Measurements from ENCODE around the gene NDST1.

NDST1 gene

DNA sequence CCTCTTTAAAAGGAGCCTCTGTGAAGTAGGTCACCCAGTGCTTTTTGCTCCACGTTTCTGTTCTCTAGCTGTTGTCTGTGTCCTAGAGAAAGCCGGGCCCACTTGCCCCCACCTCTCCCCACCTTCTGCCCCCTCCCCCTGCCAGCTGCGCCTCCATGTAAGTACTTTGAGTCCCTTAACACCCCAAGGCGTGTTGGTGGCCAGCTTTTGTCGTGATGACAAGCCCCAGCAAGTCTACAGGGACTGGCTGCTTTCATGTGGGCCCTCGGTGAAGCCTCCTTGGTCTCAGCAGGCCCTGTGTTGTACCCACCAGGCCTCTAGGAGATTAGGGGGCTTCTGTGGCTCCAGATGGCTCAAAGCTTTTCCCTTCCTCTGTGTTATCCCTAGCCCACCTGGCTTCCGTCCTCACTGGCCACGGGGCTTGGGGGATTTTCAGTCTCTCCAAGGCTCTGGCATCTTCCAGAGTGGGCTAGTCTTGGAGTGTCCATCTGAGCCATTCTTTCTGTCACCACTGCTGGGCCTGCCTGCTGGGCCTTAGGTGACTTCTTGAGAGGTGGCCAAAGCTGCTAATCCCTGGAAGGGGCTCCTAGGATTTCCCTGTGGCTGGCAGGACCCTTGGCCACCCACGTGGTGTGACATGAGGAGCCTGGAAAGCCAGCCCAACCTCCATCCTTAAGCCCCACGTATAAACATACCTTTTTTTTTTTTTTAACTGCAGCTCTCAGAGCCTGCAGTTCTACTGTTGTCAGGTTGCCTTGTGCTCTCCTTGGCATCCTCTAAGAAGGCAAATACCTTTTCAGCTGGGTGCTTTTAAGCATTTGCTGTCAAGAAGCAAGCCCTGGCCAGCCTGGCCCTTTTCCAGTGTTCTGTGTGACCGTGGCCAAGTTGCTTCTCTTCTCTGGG, 1.1 kb upstream of the NDST1 start:
- no peaks in the 10 kb centered on the region for H3K36me3 ChIP-seq (ENCODE audit: control insufficient read depth, insufficient read depth, low read length)
- H3K9me3 ChIP-seq (ENCODE audit: control insufficient read depth, insufficient read depth, low read length) = no peaks in the 10 kb centered on the region
- no peak overlapping the region for H3K4me3 ChIP-seq (ENCODE audit: low read length)
- no peaks in the 10 kb centered on the region for H3K27me3 ChIP-seq (ENCODE audit: control insufficient read depth, insufficient read depth, low read length)
- H3K4me1 ChIP-seq (ENCODE audit: control insufficient read depth, insufficient read depth, low read length) = peaks cover 23% of the 10 kb centered on the region
- WGBS (ENCODE audit: insufficient coverage, insufficient read length) = no CpG with 5 or more reads among the region's 11 CpGs
- DNase-seq (ENCODE audit: low read depth, low spot score) = no peak
- H3K27ac ChIP-seq (ENCODE audit: low read length) = no peak overlapping the region

DNA sequence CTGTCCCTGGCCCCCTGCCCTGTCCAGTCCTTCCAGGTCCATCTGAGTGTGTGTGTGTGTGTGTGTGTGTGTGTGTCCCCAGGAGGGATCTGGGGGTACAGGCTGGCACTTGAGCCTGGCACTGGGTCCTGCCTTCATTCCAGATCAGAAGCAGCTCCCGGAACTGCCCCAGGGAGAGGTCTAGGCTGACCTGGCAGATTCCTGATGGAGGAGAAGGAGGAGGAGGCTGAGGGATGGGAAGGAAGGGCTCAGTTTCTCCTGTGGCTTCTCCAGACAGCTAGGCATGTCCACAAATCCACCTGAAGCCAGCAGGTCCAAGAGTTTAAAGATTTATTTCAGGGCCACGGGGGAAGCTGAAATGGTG, 328 bp downstream of the NDST1 start:
- no CpG with 5 or more reads among the region's 2 CpGs for WGBS (ENCODE audit: insufficient coverage, insufficient read length)
- Histone ChIP-seq H3K27ac (ENCODE audit: low read length) (no peak overlapping the region), H3K9me3 (ENCODE audit: control insufficient read depth, insufficient read depth, low read length) (no peaks in the 10 kb centered on the region), H3K27me3 (ENCODE audit: control insufficient read depth, insufficient read depth, low read length) (no peaks in the 10 kb centered on the region), H3K36me3 (ENCODE audit: control insufficient read depth, insufficient read depth, low read length) (no peaks in the 10 kb centered on the region), H3K4me1 (ENCODE audit: control insufficient read depth, insufficient read depth, low read length) (peaks cover 26% of the 10 kb centered on the region), H3K4me3 (ENCODE audit: low read length) (no peak overlapping the region)
- DNase-seq (ENCODE audit: low read depth, low spot score) = no peak

DNA sequence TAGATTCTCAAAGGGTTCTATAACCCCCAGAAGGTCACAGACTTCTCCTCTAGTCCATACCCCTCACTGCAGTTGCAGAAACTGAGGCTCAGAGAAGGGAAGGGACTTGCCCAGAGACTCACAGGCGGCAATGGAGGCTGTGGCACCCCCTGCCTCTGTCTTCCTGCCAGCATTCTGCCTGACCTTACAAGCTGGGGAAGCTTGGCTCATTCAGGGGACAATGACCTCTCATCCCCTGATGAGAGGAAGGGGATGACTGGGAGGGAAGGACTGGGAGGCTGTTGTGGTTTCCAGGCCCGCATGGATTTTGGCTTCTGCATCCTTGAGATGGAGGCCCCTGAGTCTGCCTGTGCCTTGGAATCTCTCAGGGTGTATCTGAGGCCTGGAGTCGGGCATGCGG, 897 bp downstream of the NDST1 start:
- no CpG with 5 or more reads among the region's 4 CpGs for WGBS (ENCODE audit: insufficient coverage, insufficient read length)
- no peak for DNase-seq (ENCODE audit: low read depth, low spot score)
- H3K36me3 ChIP-seq (ENCODE audit: control insufficient read depth, insufficient read depth, low read length) = no peaks in the 10 kb centered on the region
- H3K27me3 ChIP-seq (ENCODE audit: control insufficient read depth, insufficient read depth, low read length) = no peaks in the 10 kb centered on the region
- no peak overlapping the region for H3K27ac ChIP-seq (ENCODE audit: low read length)
- H3K4me1 ChIP-seq (ENCODE audit: control insufficient read depth, insufficient read depth, low read length) = peaks cover 26% of the 10 kb centered on the region
- H3K4me3 ChIP-seq (ENCODE audit: low read length) = no peak overlapping the region
- H3K9me3 ChIP-seq (ENCODE audit: control insufficient read depth, insufficient read depth, low read length) = no peaks in the 10 kb centered on the region

DNA sequence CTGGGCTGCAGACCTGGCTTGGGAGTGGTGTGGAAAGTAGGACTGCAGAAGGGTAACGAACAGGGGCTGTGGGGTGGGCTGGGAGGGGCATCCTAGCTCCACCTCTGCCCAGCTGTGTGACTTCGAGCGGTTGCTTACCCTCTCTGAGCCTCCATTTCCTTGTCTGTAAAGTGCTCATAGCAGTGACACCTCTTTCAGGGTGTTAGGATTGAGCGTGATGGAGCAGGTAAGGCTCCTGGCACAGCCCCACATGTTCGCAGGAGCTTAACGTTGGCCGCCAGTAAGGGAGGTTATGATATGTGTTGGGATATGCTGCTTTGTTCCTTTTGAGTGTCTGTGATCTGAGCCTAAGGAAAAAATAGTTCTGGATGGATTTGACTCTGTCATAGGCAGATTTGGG, 2.1 kb downstream of the NDST1 start:
- no peak overlapping the region for H3K4me3 ChIP-seq (ENCODE audit: low read length)
- no peaks in the 10 kb centered on the region for H3K9me3 ChIP-seq (ENCODE audit: control insufficient read depth, insufficient read depth, low read length)
- no peaks in the 10 kb centered on the region for H3K36me3 ChIP-seq (ENCODE audit: control insufficient read depth, insufficient read depth, low read length)
- H3K27ac ChIP-seq (ENCODE audit: low read length) = no peak overlapping the region
- peaks cover 26% of the 10 kb centered on the region for H3K4me1 ChIP-seq (ENCODE audit: control insufficient read depth, insufficient read depth, low read length)
- WGBS (ENCODE audit: insufficient coverage, insufficient read length) = no CpG with 5 or more reads among the region's 7 CpGs
- H3K27me3 ChIP-seq (ENCODE audit: control insufficient read depth, insufficient read depth, low read length) = no peaks in the 10 kb centered on the region
- DNase-seq (ENCODE audit: low read depth, low spot score) = no peak

DNA sequence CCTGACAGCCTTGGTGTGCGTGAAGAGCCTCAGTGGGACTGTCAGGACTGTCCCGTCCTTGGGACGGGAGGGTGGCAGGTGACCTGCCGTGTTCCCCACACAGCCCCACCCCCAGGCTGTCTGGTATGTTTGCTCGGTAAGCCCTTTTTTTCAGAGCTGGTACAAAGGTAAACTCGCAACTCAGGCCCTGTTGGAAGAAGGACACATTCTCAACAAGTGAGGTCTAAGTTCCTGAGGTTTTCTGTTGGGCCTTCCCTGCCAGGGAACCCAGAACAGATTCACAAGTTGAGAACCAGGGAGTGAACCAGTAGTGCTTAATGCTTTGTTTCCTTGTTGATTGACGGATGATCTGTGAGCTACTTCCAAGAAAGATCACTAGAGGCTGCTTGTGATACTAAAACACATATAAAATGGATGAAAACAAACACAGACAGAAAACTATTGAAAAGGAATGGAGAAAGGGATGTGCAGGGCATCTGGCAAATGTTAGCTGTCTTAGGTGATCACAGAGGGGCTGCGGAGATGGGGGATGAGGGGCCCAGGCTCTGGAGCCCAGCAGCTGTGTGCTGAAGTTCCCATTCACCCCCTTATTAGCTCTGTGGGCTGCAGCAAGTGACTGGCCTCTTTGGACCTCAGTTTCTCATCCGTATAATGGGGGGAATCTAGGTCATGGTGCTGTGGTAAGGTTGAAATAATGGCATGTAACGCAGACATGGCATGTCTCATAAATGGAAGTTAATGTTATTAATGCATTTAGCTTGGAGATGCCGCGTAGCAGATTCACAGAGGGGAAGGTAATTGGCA, 2.7 kb downstream of the NDST1 start:
- no peaks in the 10 kb centered on the region for H3K9me3 ChIP-seq (ENCODE audit: control insufficient read depth, insufficient read depth, low read length)
- H3K4me1 ChIP-seq (ENCODE audit: control insufficient read depth, insufficient read depth, low read length) = peaks cover 26% of the 10 kb centered on the region
- H3K27me3 ChIP-seq (ENCODE audit: control insufficient read depth, insufficient read depth, low read length) = no peaks in the 10 kb centered on the region
- no peaks in the 10 kb centered on the region for H3K36me3 ChIP-seq (ENCODE audit: control insufficient read depth, insufficient read depth, low read length)
- no peak overlapping the region for H3K4me3 ChIP-seq (ENCODE audit: low read length)
- no CpG with 5 or more reads among the region's 12 CpGs for WGBS (ENCODE audit: insufficient coverage, insufficient read length)
- no peak for DNase-seq (ENCODE audit: low read depth, low spot score)
- no peak overlapping the region for H3K27ac ChIP-seq (ENCODE audit: low read length)

DNA sequence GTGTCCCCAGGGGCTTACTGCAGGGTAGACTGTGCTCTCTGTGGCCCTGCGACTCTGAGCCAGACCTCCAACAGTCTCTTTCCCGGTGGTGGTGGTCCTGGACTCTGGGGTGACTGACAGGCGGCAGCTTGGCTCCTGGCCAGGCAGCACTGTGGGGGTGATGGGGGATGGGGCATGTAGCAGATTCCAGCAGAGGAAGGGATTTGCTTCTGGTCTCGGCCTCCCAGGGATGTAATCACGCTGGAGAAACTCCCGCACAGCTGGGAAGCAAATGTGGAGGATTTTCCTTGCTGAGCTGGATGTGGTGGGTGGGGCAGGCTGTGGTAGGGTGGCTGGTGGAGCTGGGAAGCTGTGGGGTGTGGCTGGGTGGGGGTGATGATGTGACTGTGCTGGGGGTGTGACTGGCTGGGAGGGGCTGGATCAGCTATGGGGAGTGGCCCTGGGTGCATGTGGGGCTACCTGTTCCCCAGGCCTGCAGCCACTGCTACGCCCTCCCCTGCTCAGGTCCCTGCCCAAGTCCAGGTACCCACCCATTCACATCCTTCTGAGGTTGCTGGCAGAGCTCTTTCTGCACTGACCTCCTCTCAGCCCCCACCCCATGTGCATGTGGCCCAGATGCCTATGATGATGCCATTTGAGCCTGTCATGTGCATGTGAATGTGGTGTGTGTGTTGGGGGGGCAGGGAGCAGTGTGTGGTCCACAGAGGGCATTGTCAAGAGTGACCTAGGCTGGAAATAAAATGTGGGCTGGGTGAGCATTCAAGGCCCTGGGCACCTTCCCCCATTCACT, 3.8 kb downstream of the NDST1 start:
- Histone ChIP-seq H3K4me3 (ENCODE audit: low read length) (no peak overlapping the region), H3K27me3 (ENCODE audit: control insufficient read depth, insufficient read depth, low read length) (no peaks in the 10 kb centered on the region), H3K27ac (ENCODE audit: low read length) (no peak overlapping the region), H3K36me3 (ENCODE audit: control insufficient read depth, insufficient read depth, low read length) (no peaks in the 10 kb centered on the region), H3K4me1 (ENCODE audit: control insufficient read depth, insufficient read depth, low read length) (peaks cover 29% of the 10 kb centered on the region), H3K9me3 (ENCODE audit: control insufficient read depth, insufficient read depth, low read length) (no peaks in the 10 kb centered on the region)
- WGBS (ENCODE audit: insufficient coverage, insufficient read length) = no CpG with 5 or more reads among the region's 7 CpGs
- DNase-seq (ENCODE audit: low read depth, low spot score) = no peak

DNA sequence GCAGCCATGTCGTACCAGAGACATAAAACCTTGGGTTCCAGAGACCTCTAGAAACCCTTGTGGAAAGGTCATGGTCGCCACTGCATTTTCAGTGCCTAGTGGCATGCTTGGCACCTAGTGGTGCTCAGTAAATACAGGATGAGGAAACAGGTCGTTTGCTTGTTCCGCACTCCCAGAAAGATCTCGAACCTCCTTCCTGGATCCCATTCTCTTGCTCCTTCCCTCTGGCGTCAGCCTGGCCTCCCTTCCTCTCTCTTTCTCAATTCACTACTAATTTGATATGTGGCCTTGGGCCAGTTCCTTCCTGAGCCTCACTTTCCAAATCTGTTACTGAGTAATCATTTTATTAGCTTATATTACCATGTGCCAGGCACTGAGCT, 4.4 kb downstream of the NDST1 start:
- Histone ChIP-seq H3K9me3 (ENCODE audit: control insufficient read depth, insufficient read depth, low read length) (no peaks in the 10 kb centered on the region), H3K4me1 (ENCODE audit: control insufficient read depth, insufficient read depth, low read length) (peaks cover 29% of the 10 kb centered on the region), H3K36me3 (ENCODE audit: control insufficient read depth, insufficient read depth, low read length) (no peaks in the 10 kb centered on the region), H3K27ac (ENCODE audit: low read length) (no peak overlapping the region), H3K4me3 (ENCODE audit: low read length) (no peak overlapping the region), H3K27me3 (ENCODE audit: control insufficient read depth, insufficient read depth, low read length) (no peaks in the 10 kb centered on the region)
- no CpG with 5 or more reads among the region's 6 CpGs for WGBS (ENCODE audit: insufficient coverage, insufficient read length)
- DNase-seq (ENCODE audit: low read depth, low spot score) = no peak

DNA sequence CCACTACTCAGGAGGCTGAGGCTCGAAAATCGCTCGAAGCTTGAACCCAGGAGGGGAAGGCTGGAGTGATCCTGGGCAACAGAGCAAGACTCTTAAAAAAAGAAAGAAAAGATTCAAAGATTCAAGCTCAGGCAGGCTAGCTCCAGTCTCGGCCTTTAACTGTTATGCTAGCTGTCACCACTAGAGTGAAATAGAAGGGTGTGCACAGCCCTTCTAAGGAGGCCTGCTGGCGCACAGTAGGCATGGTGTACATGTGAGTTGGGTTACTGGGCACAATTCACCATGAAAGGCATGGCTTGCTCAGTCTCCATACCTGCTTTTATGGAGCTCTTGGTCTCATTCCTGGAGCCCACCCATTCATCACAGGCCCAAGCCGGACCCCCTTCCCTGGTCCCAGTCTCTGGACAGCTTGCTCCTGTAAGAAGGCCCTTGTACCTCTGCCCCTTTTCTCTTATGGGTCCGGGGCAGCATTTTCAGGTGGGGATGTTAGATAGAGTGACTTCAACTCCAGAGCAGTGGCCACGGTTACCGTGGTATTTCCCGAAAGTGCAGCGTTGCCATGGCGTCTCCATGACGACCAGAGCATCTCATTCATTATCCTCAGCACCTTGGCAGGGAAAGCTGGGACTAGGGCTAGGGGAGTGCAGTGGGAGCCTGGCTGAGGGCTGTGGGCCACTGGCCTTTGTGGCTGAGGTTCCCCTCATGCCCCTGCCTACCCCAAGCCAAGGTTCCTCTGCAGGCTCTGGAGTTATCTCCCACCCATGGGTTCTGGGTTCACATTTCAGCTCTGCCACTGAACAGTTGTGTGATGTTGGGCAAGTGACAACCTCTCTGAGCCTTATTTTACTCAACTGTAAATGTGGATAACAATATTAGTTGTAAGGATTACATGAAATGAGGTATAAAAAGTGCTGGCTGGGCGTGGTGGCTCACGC, 5.7 kb downstream of the NDST1 start:
- no peak overlapping the region for H3K4me3 ChIP-seq (ENCODE audit: low read length)
- no peaks in the 10 kb centered on the region for H3K9me3 ChIP-seq (ENCODE audit: control insufficient read depth, insufficient read depth, low read length)
- DNase-seq (ENCODE audit: low read depth, low spot score) = no peak
- H3K27ac ChIP-seq (ENCODE audit: low read length) = no peak overlapping the region
- H3K36me3 ChIP-seq (ENCODE audit: control insufficient read depth, insufficient read depth, low read length) = no peaks in the 10 kb centered on the region
- no CpG with 5 or more reads among the region's 15 CpGs for WGBS (ENCODE audit: insufficient coverage, insufficient read length)
- no peaks in the 10 kb centered on the region for H3K27me3 ChIP-seq (ENCODE audit: control insufficient read depth, insufficient read depth, low read length)
- peaks cover 27% of the 10 kb centered on the region for H3K4me1 ChIP-seq (ENCODE audit: control insufficient read depth, insufficient read depth, low read length)

DNA sequence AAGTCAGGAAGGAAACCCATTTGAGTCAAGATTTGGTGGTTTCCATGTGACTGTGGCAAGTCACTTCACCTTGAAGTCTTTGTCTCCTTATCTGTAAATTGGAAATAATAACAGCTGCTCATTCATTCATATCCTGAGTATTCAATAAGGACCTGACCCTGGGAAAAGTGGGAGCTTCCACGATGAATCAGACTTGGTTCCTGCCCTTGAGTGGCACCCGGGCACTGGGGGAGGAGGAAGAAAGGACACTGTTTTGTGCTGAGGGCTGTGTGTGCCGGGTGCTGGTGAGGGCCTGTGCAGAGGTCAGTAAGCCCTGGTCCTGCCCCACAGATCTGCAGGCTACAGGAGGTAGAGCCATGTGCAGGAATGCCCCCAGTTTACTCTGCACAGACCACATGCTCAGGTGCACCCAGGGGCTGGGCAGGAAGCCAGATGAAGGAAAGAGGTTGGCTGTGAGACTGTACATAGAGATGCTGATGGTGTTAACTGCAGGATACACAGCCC, 6.8 kb downstream of the NDST1 start:
- H3K27ac ChIP-seq (ENCODE audit: low read length) = no peak overlapping the region
- H3K9me3 ChIP-seq (ENCODE audit: control insufficient read depth, insufficient read depth, low read length) = no peaks in the 10 kb centered on the region
- no peak overlapping the region for H3K4me3 ChIP-seq (ENCODE audit: low read length)
- no peaks in the 10 kb centered on the region for H3K27me3 ChIP-seq (ENCODE audit: control insufficient read depth, insufficient read depth, low read length)
- peaks cover 22% of the 10 kb centered on the region for H3K4me1 ChIP-seq (ENCODE audit: control insufficient read depth, insufficient read depth, low read length)
- no CpG with 5 or more reads among the region's 3 CpGs for WGBS (ENCODE audit: insufficient coverage, insufficient read length)
- no peak for DNase-seq (ENCODE audit: low read depth, low spot score)
- no peaks in the 10 kb centered on the region for H3K36me3 ChIP-seq (ENCODE audit: control insufficient read depth, insufficient read depth, low read length)

Data from iPS DF 6.9 (cell line).